HG03439 (cell line): Measurements from ENCODE around the gene DCK.

ENCODE experiments used
- ATAC-seq: cut with Tn5 transposase; IDR thresholded peaks from one replicate; pipeline ENCODE4 v1.9.1; 2021; ENCODE audit warnings: mild to moderate bottlenecking, moderate library complexity; ENCODE audit not compliant: unreplicated experiment

DCK gene

GRCh38 chr4:70993181-70994068 is at the start of gene DCK:
Gene DCK (plus strand): TSS chr4:70993649. CDS start chr4:70993836, 187 bp downstream.
- peak; percentile 80 for ATAC-seq

GRCh38 chr4:70945046-70945445 is 48.4 kb upstream of the DCK start:
- ATAC-seq = no peak

GRCh38 chr4:70945452-70946055 is 47.9 kb upstream of the DCK start:
- no peak for ATAC-seq

- no peak for ATAC-seq
Measured at GRCh38 chr4:70946939-70947338, 46.5 kb upstream of the DCK start.

- no peak for ATAC-seq
Measured at GRCh38 chr4:70948665-70949260, 44.7 kb upstream of the DCK start.

GRCh38 chr4:70954032-70954431 is 39.4 kb upstream of the DCK start:
- no peak for ATAC-seq

- no peak for ATAC-seq
Measured at GRCh38 chr4:70956549-70957210, 36.8 kb upstream of the DCK start.

- ATAC-seq = no peak
Measured at GRCh38 chr4:70958681-70959080, 34.8 kb upstream of the DCK start.

- no peak for ATAC-seq
Measured at GRCh38 chr4:70969076-70969475, 24.4 kb upstream of the DCK start.

GRCh38 chr4:70976252-70976651 is 17.2 kb upstream of the DCK start:
- no peak for ATAC-seq

GRCh38 chr4:70979445-70980008 is 13.9 kb upstream of the DCK start:
- ATAC-seq = no peak

GRCh38 chr4:70980196-70980595 is 13.3 kb upstream of the DCK start:
- ATAC-seq = no peak

GRCh38 chr4:70984106-70984505 is 9.3 kb upstream of the DCK start:
- no peak for ATAC-seq

- no peak for ATAC-seq
Measured at GRCh38 chr4:70984589-70984988, 8.9 kb upstream of the DCK start.

- no peak for ATAC-seq
Measured at GRCh38 chr4:70991596-70991995, 1.9 kb upstream of the DCK start.

- ATAC-seq = no peak
Measured at GRCh38 chr4:70992391-70992881, 1.0 kb upstream of the DCK start.

GRCh38 chr4:70994069-70994366 is 569 bp downstream of the DCK start:
- no peak for ATAC-seq

- peak; percentile 28 for ATAC-seq
Measured at GRCh38 chr4:70994387-70995099, 1.1 kb downstream of the DCK start.

GRCh38 chr4:70996018-70996360 is 2.5 kb downstream of the DCK start:
- no peak for ATAC-seq

GRCh38 chr4:70997036-70997435 is 3.6 kb downstream of the DCK start:
- no peak for ATAC-seq

GRCh38 chr4:70997546-70997945 is 4.1 kb downstream of the DCK start:
- no peak for ATAC-seq
